Neural progenitor cell (in vitro differentiated cells): ENCODE measurements around the gene TMIE. TPM values are rescaled to one million over a fixed set of nuclear protein-coding genes. Genes with fewer than 3 reads are reported as not detected.

Source experiments
- DNase-seq: peaks from one replicate; pipeline ENCODE4 v3.0.0-alpha.2; 2016; ENCODE audit warnings: low spot score
- H2AFZ ChIP-seq: fragments of 200-600 bp; sonication (generic); replicated peaks from 2 replicates; pipeline ENCODE4 v1.6.1; 2016; ENCODE audit warnings: antibody characterized with exemption
- H3F3A ChIP-seq: fragments of 200-600 bp; sonication (generic); 2 replicates; pipeline ENCODE4 v1.6.1; 2016; ENCODE audit warnings: antibody characterized with exemption, low read depth
- H3K27ac ChIP-seq: fragments of 200-600 bp; sonication (generic); 2 replicates; pipeline ENCODE4 v1.5.1; 2016; ENCODE audit warnings: mild to moderate bottlenecking
- H3K27me3 ChIP-seq: fragments of 200-600 bp; sonication (generic); 2 replicates; pipeline ENCODE4 v1.6.1; 2016; ENCODE audit warnings: mild to moderate bottlenecking, moderate library complexity
- H3K36me3 ChIP-seq: fragments of 200-600 bp; sonication (generic); 2 replicates; pipeline ENCODE4 v1.5.1; 2016
- H3K4me1 ChIP-seq: fragments of 200-600 bp; sonication (generic); 2 replicates; pipeline ENCODE4 v1.6.1; 2016; ENCODE audit warnings: mixed run types
- H3K4me2 ChIP-seq: fragments of 200-600 bp; sonication (generic); 2 replicates; pipeline ENCODE4 v1.6.1; 2016
- H3K4me3 ChIP-seq: fragments of 200-600 bp; sonication (generic); 2 replicates; pipeline ENCODE4 v1.5.1; 2016
- H3K79me2 ChIP-seq: fragments of 200-600 bp; sonication (generic); 2 replicates; pipeline ENCODE4 v1.6.1; 2016; ENCODE audit warnings: low read depth
- H3K9ac ChIP-seq: fragments of 200-600 bp; sonication (generic); 2 replicates; pipeline ENCODE4 v1.6.1; 2016
- H3K9me3 ChIP-seq: fragments of 200-600 bp; sonication (generic); 2 replicates; pipeline ENCODE4 v1.5.1; 2016; ENCODE audit warnings: low read depth
- H4K20me1 ChIP-seq: fragments of 200-600 bp; sonication (generic); 2 replicates; pipeline ENCODE4 v1.6.1; 2016; ENCODE audit warnings: low read depth
- H3K27ac Mint-ChIP-seq: 3 replicates; pipeline ENCODE4 v1.8.0; 2021; ENCODE audit warnings: mixed read lengths
- H3K27me3 Mint-ChIP-seq: 2 replicates; pipeline ENCODE4 v1.8.0; 2022; ENCODE audit warnings: low read depth, mild to moderate bottlenecking, inconsistent platforms, moderate library complexity, mixed read lengths; ENCODE audit not compliant: insufficient read depth
- H3K36me3 Mint-ChIP-seq: 3 replicates; pipeline ENCODE4 v1.8.0; 2021; ENCODE audit warnings: mixed read lengths
- H3K4me1 Mint-ChIP-seq: 3 replicates; pipeline ENCODE4 v1.8.0; 2021; ENCODE audit warnings: mixed read lengths
- H3K4me3 Mint-ChIP-seq: 3 replicates; pipeline ENCODE4 v1.8.0; 2021; ENCODE audit warnings: mild to moderate bottlenecking, moderate library complexity, mixed read lengths
- H3K9me3 Mint-ChIP-seq: 3 replicates; pipeline ENCODE4 v1.8.0; 2020; ENCODE audit warnings: mixed read lengths
- CTCF ChIP-seq: fragments of 200-600 bp; sonication (generic); IDR thresholded peaks from 2 replicates; pipeline ENCODE4 v1.5.1; 2017; ENCODE audit warnings: antibody characterized with exemption, mild to moderate bottlenecking
- EZH2 ChIP-seq: fragments of 200-600 bp; sonication (generic); IDR thresholded peaks from 2 replicates; pipeline ENCODE4 v1.6.1; 2017; ENCODE audit warnings: antibody characterized with exemption, mild to moderate bottlenecking, moderate library complexity
- EZH2phosphoT487 ChIP-seq: fragments of 200-600 bp; sonication (generic); IDR thresholded peaks from 2 replicates; pipeline ENCODE4 v1.6.1; 2017; ENCODE audit warnings: antibody characterized with exemption
- total RNA-seq: library from RNA; depleted of rRNA; stranded (reverse); fragments of >200 nt; gene quantifications from 2 replicates; pipeline ENCODE4 v1.2.3, GENCODE V29; 2015; ENCODE audit warnings: low replicate concordance

TMIE gene
- total RNA-seq, 1 donor from 2014 or later: not detected

- DNase-seq: no peak
Observed at GRCh38 chr3:46708401-46709156, 7.4 kb downstream of the TMIE start.

GRCh38 chr3:46709157-46709654 lies 8.0 kb downstream of the TMIE start:
- H3K27me3 ChIP-seq: peaks cover under 1% of the 10 kb centered on the region
- Mint-ChIP-seq H3K36me3 (no peaks in the 10 kb centered on the region), H3K4me3 (no peak overlapping the region), H3K4me1 (peaks cover 10% of the 10 kb centered on the region), H3K9me3 (no peaks in the 10 kb centered on the region), H3K27me3 (peaks cover 3% of the 10 kb centered on the region), H3K27ac (peak overlapping the region; percentile 25)
- H3K9me3 ChIP-seq: no peaks in the 10 kb centered on the region
- TF ChIP-seq EZH2phosphoT487 (no peak), CTCF (no peak), EZH2 (no peak)
- no peak overlapping the region for H3K4me3 ChIP-seq
- peaks cover 3% of the 10 kb centered on the region for H4K20me1 ChIP-seq
- no peak overlapping the region for H2AFZ ChIP-seq
- no peak overlapping the region for H3K4me2 ChIP-seq
- no peaks in the 10 kb centered on the region for H3K79me2 ChIP-seq
- DNase-seq: no peak
- no peak overlapping the region for H3K27ac ChIP-seq
- no peaks in the 10 kb centered on the region for H3K36me3 ChIP-seq
- H3K4me1 ChIP-seq: no peaks in the 10 kb centered on the region
- no peak overlapping the region for H3K9ac ChIP-seq
- no peaks in the 10 kb centered on the region for H3F3A ChIP-seq

More at GRCh38 chr3:46708401-46709156, 7.4 kb downstream of the TMIE start:
- H3K36me3 ChIP-seq: no peaks in the 10 kb centered on the region
- no peaks in the 10 kb centered on the region for H3F3A ChIP-seq
- H2AFZ ChIP-seq: no peak overlapping the region
- H4K20me1 ChIP-seq: peaks cover 3% of the 10 kb centered on the region
- Mint-ChIP-seq H3K4me3 (no peak overlapping the region), H3K27me3 (peaks cover 3% of the 10 kb centered on the region), H3K27ac (peak overlapping the region; percentile 25), H3K4me1 (peaks cover 10% of the 10 kb centered on the region), H3K36me3 (no peaks in the 10 kb centered on the region), H3K9me3 (no peaks in the 10 kb centered on the region)
- no peak overlapping the region for H3K4me2 ChIP-seq
- no peaks in the 10 kb centered on the region for H3K9me3 ChIP-seq
- H3K4me3 ChIP-seq: no peak overlapping the region
- H3K4me1 ChIP-seq: no peaks in the 10 kb centered on the region
- TF ChIP-seq CTCF (no peak), EZH2 (no peak), EZH2phosphoT487 (no peak)
- H3K27ac ChIP-seq: no peak overlapping the region
- peaks cover 6% of the 10 kb centered on the region for H3K27me3 ChIP-seq
- H3K79me2 ChIP-seq: no peaks in the 10 kb centered on the region
- H3K9ac ChIP-seq: no peak overlapping the region

GRCh38 chr3:46709721-46710120 lies 8.5 kb downstream of the TMIE start:
- no peak overlapping the region for H2AFZ ChIP-seq
- H3K27ac ChIP-seq: no peak overlapping the region
- Mint-ChIP-seq H3K36me3 (no peaks in the 10 kb centered on the region), H3K27ac (no peak overlapping the region), H3K4me3 (no peak overlapping the region), H3K9me3 (no peaks in the 10 kb centered on the region), H3K27me3 (peaks cover 3% of the 10 kb centered on the region), H3K4me1 (peaks cover 10% of the 10 kb centered on the region)
- H3K79me2 ChIP-seq: no peaks in the 10 kb centered on the region
- H3K27me3 ChIP-seq: no peaks in the 10 kb centered on the region
- no peaks in the 10 kb centered on the region for H3K4me1 ChIP-seq
- no peak overlapping the region for H3K4me2 ChIP-seq
- DNase-seq: no peak
- no peaks in the 10 kb centered on the region for H3K36me3 ChIP-seq
- no peak overlapping the region for H3K4me3 ChIP-seq
- no peak overlapping the region for H3K9ac ChIP-seq
- no peaks in the 10 kb centered on the region for H3F3A ChIP-seq
- peaks cover 2% of the 10 kb centered on the region for H4K20me1 ChIP-seq
- TF ChIP-seq EZH2: no peak
- no peak for TF ChIP-seq CTCF
- no peak for TF ChIP-seq EZH2phosphoT487
- H3K9me3 ChIP-seq: no peaks in the 10 kb centered on the region
